Measurements from ENCODE around the gene PTGR3.

DNA sequence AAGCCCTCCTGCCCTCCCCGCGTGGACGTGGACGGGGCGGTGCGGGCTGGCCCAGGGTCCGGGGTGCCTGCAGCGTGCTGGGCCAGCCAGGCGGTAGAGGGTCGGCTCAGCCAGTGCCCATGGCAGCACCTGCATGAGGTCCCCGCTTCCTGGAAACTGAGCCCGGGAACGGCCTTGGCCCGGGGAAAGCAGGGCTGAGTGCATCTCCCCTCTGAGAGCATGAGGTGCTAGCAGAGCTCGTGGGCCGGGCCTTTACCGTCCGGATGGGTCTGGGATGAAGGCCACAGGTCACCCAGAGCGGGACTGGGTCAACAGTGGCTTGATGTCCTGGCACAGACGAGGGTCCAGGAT lies 41.5 kb upstream of the PTGR3 start:
- TF ChIP-seq, protein P1, sequence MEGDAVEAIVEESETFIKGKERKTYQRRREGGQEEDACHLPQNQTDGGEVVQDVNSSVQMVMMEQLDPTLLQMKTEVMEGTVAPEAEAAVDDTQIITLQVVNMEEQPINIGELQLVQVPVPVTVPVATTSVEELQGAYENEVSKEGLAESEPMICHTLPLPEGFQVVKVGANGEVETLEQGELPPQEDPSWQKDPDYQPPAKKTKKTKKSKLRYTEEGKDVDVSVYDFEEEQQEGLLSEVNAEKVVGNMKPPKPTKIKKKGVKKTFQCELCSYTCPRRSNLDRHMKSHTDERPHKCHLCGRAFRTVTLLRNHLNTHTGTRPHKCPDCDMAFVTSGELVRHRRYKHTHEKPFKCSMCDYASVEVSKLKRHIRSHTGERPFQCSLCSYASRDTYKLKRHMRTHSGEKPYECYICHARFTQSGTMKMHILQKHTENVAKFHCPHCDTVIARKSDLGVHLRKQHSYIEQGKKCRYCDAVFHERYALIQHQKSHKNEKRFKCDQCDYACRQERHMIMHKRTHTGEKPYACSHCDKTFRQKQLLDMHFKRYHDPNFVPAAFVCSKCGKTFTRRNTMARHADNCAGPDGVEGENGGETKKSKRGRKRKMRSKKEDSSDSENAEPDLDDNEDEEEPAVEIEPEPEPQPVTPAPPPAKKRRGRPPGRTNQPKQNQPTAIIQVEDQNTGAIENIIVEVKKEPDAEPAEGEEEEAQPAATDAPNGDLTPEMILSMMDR (IDR thresholded peaks at IDR 0.05), result no peak
- TF ChIP-seq POLR2A (IDR thresholded peaks at IDR 0.05), result no peak

Measured in uterus (tissue), 2 donors.